Measurements from ENCODE around the gene NT5C3A.

The NT5C3A gene

DNA sequence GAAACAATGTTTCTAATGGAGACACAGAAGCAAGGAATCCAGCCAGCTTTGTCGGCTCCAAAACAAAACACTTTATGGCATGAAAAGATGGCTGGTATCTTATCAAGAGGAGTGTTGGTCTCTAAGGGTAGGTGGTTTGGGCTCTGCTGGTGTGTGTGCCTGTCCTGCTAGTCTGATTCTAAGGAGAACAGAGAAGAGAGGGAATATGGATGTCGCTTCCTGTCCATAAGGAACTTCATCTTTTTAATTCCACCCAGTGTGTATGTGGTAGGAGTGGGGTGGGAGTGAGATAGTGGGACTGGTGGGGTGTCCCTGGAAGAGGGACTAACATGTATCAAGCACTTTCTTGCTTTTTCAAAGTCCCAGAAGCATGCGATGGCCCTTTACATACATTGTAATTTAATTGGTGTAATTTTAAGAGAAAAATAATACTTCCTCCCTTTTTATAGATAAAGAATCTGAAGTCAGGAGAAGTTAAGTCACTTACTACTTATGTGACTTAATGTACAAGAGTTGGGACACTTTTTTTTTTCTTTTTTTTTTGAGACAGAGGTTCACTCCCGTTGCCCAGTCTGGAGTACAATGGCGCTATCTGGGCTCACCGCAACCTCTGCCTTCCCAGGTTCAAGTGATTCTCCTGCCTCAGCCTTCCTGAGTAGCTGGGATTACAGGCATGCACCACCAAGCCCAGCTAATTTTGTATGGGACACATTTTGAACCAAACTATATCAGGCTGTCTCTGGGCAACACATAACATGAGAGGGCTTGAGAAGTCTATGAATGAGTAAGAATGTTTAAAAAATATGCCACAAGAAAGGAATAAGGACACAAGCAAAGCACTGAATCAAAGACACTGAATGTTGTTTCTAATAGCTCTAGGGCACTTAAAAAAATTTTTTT is 18.8 kb downstream of the NT5C3A start:
- TF ChIP-seq, protein P1, sequence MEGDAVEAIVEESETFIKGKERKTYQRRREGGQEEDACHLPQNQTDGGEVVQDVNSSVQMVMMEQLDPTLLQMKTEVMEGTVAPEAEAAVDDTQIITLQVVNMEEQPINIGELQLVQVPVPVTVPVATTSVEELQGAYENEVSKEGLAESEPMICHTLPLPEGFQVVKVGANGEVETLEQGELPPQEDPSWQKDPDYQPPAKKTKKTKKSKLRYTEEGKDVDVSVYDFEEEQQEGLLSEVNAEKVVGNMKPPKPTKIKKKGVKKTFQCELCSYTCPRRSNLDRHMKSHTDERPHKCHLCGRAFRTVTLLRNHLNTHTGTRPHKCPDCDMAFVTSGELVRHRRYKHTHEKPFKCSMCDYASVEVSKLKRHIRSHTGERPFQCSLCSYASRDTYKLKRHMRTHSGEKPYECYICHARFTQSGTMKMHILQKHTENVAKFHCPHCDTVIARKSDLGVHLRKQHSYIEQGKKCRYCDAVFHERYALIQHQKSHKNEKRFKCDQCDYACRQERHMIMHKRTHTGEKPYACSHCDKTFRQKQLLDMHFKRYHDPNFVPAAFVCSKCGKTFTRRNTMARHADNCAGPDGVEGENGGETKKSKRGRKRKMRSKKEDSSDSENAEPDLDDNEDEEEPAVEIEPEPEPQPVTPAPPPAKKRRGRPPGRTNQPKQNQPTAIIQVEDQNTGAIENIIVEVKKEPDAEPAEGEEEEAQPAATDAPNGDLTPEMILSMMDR (IDR thresholded peaks at IDR 0.05): no peak
- DNase-seq: no peak
- peak overlapping the region; percentile 58 for H3K27ac Mint-ChIP-seq
- H3K4me1 Mint-ChIP-seq: peaks cover 19% of the 10 kb centered on the region
- peaks cover 16% of the 10 kb centered on the region for H3K36me3 Mint-ChIP-seq (ENCODE audit: low read depth)
- no peaks in the 10 kb centered on the region for H3K9me3 Mint-ChIP-seq
- H3K27me3 Mint-ChIP-seq (ENCODE audit: low read depth, poor library complexity): no peaks in the 10 kb centered on the region
- no peak overlapping the region for H3K4me3 Mint-ChIP-seq

DNA sequence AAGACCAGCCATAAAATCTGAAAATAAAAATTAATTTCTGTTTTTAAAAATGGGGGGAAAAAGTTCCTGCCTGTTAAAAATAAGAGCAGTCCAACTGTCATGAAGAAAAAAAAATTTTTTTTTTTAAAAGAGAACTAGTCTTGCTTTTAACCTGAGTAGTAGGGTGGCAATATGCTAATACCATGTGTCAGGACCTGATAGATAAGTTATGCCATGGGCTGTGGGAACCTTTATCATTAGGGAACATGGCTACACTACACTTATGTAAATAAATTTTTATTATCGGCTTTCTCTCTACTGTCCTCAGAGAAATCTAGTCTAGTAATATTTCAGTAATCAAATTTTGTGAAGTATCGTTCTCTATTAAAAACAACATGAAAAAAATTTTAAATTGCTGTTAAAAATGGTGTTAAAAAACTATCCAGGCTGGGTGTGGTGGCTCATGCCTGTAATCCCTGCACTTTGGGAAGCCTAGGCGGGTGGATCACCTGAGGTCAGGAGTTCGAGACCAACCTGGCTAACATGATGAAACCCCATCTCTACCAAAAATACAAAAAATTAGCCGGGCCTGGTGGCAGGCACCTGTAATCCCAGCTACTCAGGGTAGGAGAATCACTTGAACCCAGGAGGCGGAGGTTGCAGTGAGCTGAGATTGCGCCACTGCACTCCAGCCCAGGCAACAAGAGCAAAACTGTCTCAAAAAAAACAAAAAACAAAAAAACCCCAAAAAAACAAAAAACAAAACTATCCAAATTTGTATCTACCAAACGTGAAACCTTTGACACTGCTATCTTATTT is 20.7 kb downstream of the NT5C3A start:
- Mint-ChIP-seq H3K4me1 (peaks cover 24% of the 10 kb centered on the region), H3K36me3 (ENCODE audit: low read depth) (peaks cover 11% of the 10 kb centered on the region), H3K4me3 (no peak overlapping the region), H3K9me3 (no peaks in the 10 kb centered on the region), H3K27ac (no peak overlapping the region), H3K27me3 (ENCODE audit: low read depth, poor library complexity) (no peaks in the 10 kb centered on the region)
- no peak for DNase-seq
- TF ChIP-seq, protein P1 (IDR thresholded peaks at IDR 0.05): no peak

DNA sequence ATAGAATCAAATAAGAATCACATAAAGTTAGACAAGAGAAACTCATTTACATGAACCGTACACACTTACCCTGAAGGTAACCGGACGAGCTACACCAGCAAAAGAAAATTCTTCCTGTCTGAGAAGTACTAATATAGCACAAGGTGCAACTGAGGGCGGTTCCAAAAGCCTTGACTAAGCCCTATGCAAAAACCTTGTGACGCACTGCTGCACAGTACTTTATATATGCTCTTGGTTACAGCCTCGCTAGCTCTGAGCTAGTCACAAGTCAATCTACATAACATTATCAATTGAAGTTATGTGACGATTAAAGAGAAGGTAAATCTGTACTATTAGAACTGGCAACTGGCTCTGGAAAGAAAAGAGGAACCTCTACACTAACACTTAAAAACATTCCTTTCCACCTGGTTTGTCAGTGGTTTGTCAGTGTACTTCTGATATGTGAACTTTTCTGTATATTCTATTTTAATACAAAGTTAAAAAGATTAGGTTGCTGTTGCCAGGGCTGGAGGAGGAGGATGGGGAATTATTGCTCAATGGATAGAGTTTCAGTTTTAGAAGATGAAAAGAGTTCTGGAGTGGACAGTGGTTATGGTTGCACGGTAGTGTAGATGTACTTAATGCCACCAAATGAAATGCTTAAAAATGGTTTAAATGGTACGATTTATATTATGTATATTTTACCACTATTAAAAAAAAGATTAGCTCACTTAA is 21.6 kb downstream of the NT5C3A start:
- no peak overlapping the region for H3K4me3 Mint-ChIP-seq
- H3K4me1 Mint-ChIP-seq: peaks cover 27% of the 10 kb centered on the region
- peak overlapping the region; percentile 5 for H3K27ac Mint-ChIP-seq
- H3K36me3 Mint-ChIP-seq (ENCODE audit: low read depth): peaks cover 7% of the 10 kb centered on the region
- no peaks in the 10 kb centered on the region for H3K9me3 Mint-ChIP-seq
- TF ChIP-seq, protein P1 (IDR thresholded peaks at IDR 0.05): no peak
- no peak for DNase-seq
- H3K27me3 Mint-ChIP-seq (ENCODE audit: low read depth, poor library complexity): no peaks in the 10 kb centered on the region

DNA sequence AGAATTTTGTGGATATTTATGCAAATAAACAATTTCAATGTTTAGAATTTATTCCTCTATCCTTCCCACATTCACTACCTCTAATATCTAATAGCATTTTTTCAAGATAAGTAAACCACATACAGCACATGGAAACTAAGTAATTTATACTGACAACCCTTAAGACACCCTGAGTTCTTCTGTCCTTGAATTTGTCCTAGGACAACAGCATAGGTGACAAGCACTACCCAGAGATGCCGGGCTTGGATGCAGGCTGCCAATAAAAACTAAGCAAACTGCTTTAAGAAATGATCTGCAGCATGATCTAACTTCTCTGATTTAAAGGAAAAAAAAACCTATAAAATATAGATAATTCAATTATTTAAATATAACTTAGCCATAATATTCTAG is 22.7 kb downstream of the NT5C3A start:
- DNase-seq: no peak
- Mint-ChIP-seq H3K4me1 (peaks cover 33% of the 10 kb centered on the region), H3K9me3 (no peaks in the 10 kb centered on the region), H3K27ac (no peak overlapping the region), H3K27me3 (ENCODE audit: low read depth, poor library complexity) (no peaks in the 10 kb centered on the region), H3K36me3 (ENCODE audit: low read depth) (peaks cover 6% of the 10 kb centered on the region), H3K4me3 (no peak overlapping the region)
- TF ChIP-seq, protein P1 (IDR thresholded peaks at IDR 0.05): no peak

DNA sequence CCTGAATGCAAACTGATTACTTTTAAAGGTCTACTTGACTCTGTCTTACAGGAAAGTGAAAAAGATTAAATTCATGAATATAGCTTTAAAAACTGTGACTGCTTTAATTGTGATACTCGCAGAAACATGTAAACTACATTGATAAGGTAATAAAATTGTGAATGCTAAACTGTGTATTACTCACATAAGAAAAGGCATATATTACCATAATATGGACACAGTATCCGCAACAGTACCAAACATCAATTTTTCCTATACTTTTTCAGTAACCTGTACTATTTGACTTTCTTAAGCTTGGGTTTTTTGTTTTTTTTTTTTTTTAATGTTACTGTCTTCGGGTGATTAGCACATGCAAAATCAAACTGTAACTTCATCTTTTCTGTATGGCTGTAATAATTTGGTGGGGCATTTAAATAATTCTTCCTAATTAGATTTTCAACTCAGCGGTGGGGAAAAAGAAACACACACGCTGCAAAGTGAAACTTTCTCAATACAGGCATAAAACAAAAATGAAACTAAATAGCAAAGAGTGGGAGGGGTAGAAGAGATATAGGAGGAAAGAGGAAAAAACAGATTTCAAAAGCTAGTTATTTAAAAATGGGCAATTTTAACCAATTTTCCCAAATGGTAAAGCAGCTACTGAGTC is 23.2 kb downstream of the NT5C3A start:
- peaks cover 36% of the 10 kb centered on the region for H3K4me1 Mint-ChIP-seq
- no peak overlapping the region for H3K27ac Mint-ChIP-seq
- TF ChIP-seq, protein P1 (IDR thresholded peaks at IDR 0.05): no peak
- H3K4me3 Mint-ChIP-seq: no peak overlapping the region
- no peaks in the 10 kb centered on the region for H3K27me3 Mint-ChIP-seq (ENCODE audit: low read depth, poor library complexity)
- H3K9me3 Mint-ChIP-seq: no peaks in the 10 kb centered on the region
- no peak for DNase-seq
- H3K36me3 Mint-ChIP-seq (ENCODE audit: low read depth): peaks cover 10% of the 10 kb centered on the region

Measured in nephron progenitor cell (in vitro differentiated cells).